Measurements from ENCODE around the gene GCDH.

- TF ChIP-seq POLR2AphosphoS5 (IDR thresholded peaks at IDR 0.05; ENCODE audit: borderline replicate concordance, low read depth, low read length) (no peak), EZH2 (IDR thresholded peaks at IDR 0.05) (no peak), FOXP2 (optimal IDR thresholded peaks at IDR 0.05; ENCODE audit: control extremely low read depth, extremely low read length, insufficient read depth) (no peak)
Measured at GRCh38 chr19:12948612-12949362, 57.8 kb downstream of the GCDH start.

All from SK-N-MC (cell line).